Calu3 (cell line): ENCODE data around the gene COL13A1. TPM values are rescaled to one million over a fixed set of nuclear protein-coding genes. Genes with fewer than 3 reads are reported as not detected.

Experiments
- BruUV-seq: library from RNA; stranded (reverse); fragments of 400-500 nt; replicated peaks from 2 replicates; lab custom pipeline; 2021; lab: Mats Ljungman, UMichigan
- CTCF ChIA-PET: fragments of 300-600 bp; sonication (Branson Sonifier 250); formaldehyde crosslinking; loops from one replicate; lab custom pipeline; 2022; ENCODE audit warnings: antibody characterized with exemption; lab: Charles Lee
- DNase-seq: peaks from one replicate; pipeline ENCODE4 v3.0.0; 2022
- H3K27ac Mint-ChIP-seq: one replicate; pipeline ENCODE4 v1.8.0; 2022; ENCODE audit warnings: mixed read lengths; ENCODE audit not compliant: unreplicated experiment
- H3K27me3 Mint-ChIP-seq: one replicate; pipeline ENCODE4 v1.8.0; 2022; ENCODE audit warnings: mixed read lengths; ENCODE audit not compliant: unreplicated experiment
- H3K36me3 Mint-ChIP-seq: one replicate; pipeline ENCODE4 v1.8.0; 2022; ENCODE audit warnings: mild to moderate bottlenecking, moderate library complexity, mixed read lengths; ENCODE audit not compliant: insufficient read depth, unreplicated experiment
- H3K4me1 Mint-ChIP-seq: one replicate; pipeline ENCODE4 v1.8.0; 2022; ENCODE audit warnings: mild to moderate bottlenecking, low read depth, mixed read lengths; ENCODE audit not compliant: unreplicated experiment
- H3K4me3 Mint-ChIP-seq: one replicate; pipeline ENCODE4 v1.8.0; 2022; ENCODE audit warnings: mild to moderate bottlenecking, low read depth, moderate library complexity, mixed read lengths; ENCODE audit not compliant: unreplicated experiment
- H3K9me3 Mint-ChIP-seq: one replicate; pipeline ENCODE4 v1.8.0; 2022; ENCODE audit warnings: low read depth, mixed read lengths; ENCODE audit not compliant: unreplicated experiment
- intact Hi-C: fragments of 100-400 bp; cut with micrococcal nuclease; formaldehyde crosslinking; loops from one replicate; pipeline ENCODE4 v1.10.0; 2022; ENCODE audit not compliant: unreplicated experiment
- total RNA-seq: library from RNA; stranded (reverse); gene quantifications from 2 replicates; pipeline ENCODE4 v1.2.3, GENCODE V29; 2022
- TF ChIP-seq, protein P1 (sequence below): fragments of 200-600 bp; IDR thresholded peaks from one replicate; pipeline ENCODE4 v1.8.0; 2022; ENCODE audit warnings: antibody characterized with exemption; ENCODE audit not compliant: unreplicated experiment

The COL13A1 gene
- total RNA-seq, 1 experiment from 2014 or later: 0.24 TPM

DNA sequence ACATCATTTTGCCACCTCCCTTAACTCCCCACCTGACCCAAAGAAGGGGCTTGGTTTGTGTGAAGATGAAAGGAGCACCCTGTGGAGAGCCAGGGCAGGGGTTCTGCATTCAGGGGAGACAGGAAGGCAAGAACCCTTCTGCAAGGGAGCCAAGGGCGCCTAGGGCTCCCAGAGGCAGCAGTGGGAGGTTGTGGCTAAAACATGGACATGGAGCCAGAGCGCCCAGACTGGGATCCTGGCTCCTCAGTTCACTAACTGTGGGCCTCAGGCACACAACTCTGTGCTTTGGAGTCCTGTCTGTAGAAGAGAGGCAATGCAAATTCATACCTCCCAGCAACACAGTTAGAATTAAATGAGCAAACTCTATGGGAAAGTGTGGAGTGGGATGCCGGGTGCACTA, 127.9 kb downstream of the COL13A1 start:
- Mint-ChIP-seq H3K27ac (no peak overlapping the region), H3K9me3 (peaks cover 2% of the 10 kb centered on the region)
- BruUV-seq: no TSS peak

DNA sequence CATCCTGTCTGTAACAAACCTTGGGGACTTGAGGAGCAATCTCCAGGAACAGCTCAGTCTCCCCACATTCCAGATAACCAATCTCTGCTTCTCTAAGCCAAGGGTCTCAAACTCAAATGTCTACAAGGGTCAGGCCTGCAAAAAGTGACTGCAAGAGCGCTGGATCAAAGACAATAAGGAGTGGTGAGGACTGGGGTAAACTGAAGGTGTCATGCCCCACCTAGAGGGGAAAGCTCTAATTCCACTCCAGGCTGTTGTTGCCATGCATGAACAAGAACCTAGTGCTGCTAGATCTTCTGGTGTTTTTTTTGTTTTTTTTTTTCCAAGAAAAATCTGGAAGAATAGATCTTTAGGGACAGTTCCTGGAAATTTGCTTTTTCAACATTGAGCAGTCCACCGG, 133.1 kb downstream of the COL13A1 start:
- TF ChIP-seq, protein P1, sequence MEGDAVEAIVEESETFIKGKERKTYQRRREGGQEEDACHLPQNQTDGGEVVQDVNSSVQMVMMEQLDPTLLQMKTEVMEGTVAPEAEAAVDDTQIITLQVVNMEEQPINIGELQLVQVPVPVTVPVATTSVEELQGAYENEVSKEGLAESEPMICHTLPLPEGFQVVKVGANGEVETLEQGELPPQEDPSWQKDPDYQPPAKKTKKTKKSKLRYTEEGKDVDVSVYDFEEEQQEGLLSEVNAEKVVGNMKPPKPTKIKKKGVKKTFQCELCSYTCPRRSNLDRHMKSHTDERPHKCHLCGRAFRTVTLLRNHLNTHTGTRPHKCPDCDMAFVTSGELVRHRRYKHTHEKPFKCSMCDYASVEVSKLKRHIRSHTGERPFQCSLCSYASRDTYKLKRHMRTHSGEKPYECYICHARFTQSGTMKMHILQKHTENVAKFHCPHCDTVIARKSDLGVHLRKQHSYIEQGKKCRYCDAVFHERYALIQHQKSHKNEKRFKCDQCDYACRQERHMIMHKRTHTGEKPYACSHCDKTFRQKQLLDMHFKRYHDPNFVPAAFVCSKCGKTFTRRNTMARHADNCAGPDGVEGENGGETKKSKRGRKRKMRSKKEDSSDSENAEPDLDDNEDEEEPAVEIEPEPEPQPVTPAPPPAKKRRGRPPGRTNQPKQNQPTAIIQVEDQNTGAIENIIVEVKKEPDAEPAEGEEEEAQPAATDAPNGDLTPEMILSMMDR: no peak
- H3K4me3 Mint-ChIP-seq: no peak overlapping the region
- BruUV-seq: no TSS peak

More for the DNA sequence above, 127.9 kb downstream of the COL13A1 start:
- Mint-ChIP-seq H3K36me3 (no peaks in the 10 kb centered on the region), H3K27me3 (peaks cover 97% of the 10 kb centered on the region), H3K4me3 (no peak overlapping the region), H3K4me1 (no peaks in the 10 kb centered on the region)
- no peak for DNase-seq
- intact Hi-C loops: no loop called here
- CTCF ChIA-PET: no interaction called here
- TF ChIP-seq, protein P1: no peak

DNA sequence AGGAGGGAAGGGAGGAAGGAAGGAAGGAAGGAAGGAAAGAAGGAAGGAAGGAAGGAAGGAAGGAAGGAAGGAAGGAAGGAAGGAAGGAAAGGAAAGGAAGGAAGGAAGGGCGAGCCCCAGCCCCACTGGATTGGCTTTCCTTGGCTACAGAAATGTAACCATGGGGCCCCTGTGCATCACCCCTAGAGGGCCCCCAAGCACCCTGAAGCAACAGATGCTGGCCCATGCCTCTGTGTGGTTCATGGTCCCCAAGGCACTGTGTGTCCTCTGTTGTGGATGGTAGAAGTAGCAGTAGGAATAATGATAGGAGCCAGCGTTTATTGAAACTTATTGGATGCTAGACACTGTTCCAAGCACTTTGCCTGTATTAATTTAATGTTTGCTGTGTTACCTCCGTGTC, 134.4 kb downstream of the COL13A1 start:
- peak; percentile 30 for DNase-seq
- H3K4me1 Mint-ChIP-seq: no peaks in the 10 kb centered on the region
- BruUV-seq: no TSS peak
- TF ChIP-seq, protein P1: no peak
- CTCF ChIA-PET: interaction anchor here (0.6 to 2.1 kb wide), 2 partner anchors 22 to 313 kb away, joined by 3 to 9 read pairs; no protein-coding TSS in a partner anchor
- no peaks in the 10 kb centered on the region for H3K36me3 Mint-ChIP-seq
- no peak overlapping the region for H3K4me3 Mint-ChIP-seq
- H3K27me3 Mint-ChIP-seq: peaks cover 97% of the 10 kb centered on the region
- no peak overlapping the region for H3K27ac Mint-ChIP-seq
- H3K9me3 Mint-ChIP-seq: no peaks in the 10 kb centered on the region
- intact Hi-C loops: no loop called here

More for the DNA sequence above, 133.1 kb downstream of the COL13A1 start:
- H3K4me1 Mint-ChIP-seq: no peaks in the 10 kb centered on the region
- intact Hi-C loops: no loop called here
- H3K27ac Mint-ChIP-seq: no peak overlapping the region
- H3K27me3 Mint-ChIP-seq: peaks cover 97% of the 10 kb centered on the region
- no peak for DNase-seq
- H3K9me3 Mint-ChIP-seq: no peaks in the 10 kb centered on the region
- no peaks in the 10 kb centered on the region for H3K36me3 Mint-ChIP-seq
- CTCF ChIA-PET: interaction anchor here (1.0 to 2.1 kb wide), 3 partner anchors 10 to 134 kb away, joined by 3 to 9 read pairs (median 3); no protein-coding TSS in a partner anchor

DNA sequence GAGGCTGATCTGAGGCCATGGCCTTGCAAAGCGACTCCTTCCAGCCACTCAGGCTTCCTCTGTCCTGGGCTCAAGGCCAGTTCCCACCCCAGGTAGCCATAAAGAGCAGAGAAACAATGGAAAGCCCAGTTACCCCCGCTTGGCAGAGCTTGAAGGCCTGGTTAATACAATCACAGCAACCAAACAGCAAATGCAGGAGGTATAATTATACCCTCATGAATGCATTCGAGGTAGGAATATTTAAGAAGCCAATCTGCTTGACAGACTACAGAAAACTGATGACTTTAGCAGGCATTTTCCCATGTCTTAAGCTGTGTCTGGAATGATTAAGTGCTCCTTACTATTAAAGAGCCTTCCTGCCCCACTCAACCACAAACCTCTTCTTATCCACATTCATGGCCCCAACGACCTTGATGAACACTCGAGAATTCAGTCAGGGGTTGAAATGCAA, 136.9 kb downstream of the COL13A1 start:
- no TSS peak for BruUV-seq
- H3K4me1 Mint-ChIP-seq: no peaks in the 10 kb centered on the region
- H3K36me3 Mint-ChIP-seq: peaks cover 3% of the 10 kb centered on the region
- no peaks in the 10 kb centered on the region for H3K9me3 Mint-ChIP-seq
- TF ChIP-seq, protein P1: no peak
- H3K27me3 Mint-ChIP-seq: peaks cover 97% of the 10 kb centered on the region
- no peak for DNase-seq
- intact Hi-C loops: no loop called here
- H3K27ac Mint-ChIP-seq: no peak overlapping the region
- H3K4me3 Mint-ChIP-seq: no peak overlapping the region
- CTCF ChIA-PET: interaction anchor here (0.6 kb wide), 1 partner anchor 31 kb away, joined by 3 read pairs; no protein-coding TSS in a partner anchor
